ENCODE data around the gene CTIF.

CTIF gene

GRCh38 chr18:48551100-48551499 is 12.3 kb downstream of the CTIF start:
- no peak for DNase-seq (ENCODE audit: low spot score)

- no peak for DNase-seq (ENCODE audit: low spot score)
These were observed 13.3 kb downstream of the CTIF start for GRCh38 chr18:48552130-48552529.

DNA sequence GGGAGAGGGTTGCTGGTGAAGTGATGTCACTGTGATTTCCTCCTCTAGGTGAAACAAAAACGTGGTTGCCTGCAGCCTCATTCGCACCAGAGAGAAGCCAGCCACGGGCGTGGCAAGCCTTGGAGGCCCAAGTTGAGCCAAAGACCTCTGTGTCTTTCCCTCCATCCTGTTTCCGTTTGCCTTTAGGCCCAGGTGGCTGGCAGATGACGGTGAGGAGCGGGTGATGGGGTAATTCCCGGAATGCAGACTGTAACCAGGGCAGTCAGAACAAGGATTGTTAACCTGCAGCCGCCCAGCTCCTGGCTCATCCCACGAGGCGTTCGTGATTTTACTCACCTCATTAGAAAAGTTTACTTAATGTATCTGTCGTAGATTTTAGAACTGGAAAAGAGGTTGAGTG is 14.4 kb downstream of the CTIF start:
- no peak for DNase-seq (ENCODE audit: low spot score)

GRCh38 chr18:48554610-48555400 is 16.0 kb downstream of the CTIF start:
- no peak for DNase-seq (ENCODE audit: low spot score)

- no peak for DNase-seq (ENCODE audit: low spot score)
These were observed 16.7 kb downstream of the CTIF start for GRCh38 chr18:48555465-48555995.

- no peak for DNase-seq (ENCODE audit: low spot score)
These were observed 18.9 kb downstream of the CTIF start for GRCh38 chr18:48557640-48558174.

DNA sequence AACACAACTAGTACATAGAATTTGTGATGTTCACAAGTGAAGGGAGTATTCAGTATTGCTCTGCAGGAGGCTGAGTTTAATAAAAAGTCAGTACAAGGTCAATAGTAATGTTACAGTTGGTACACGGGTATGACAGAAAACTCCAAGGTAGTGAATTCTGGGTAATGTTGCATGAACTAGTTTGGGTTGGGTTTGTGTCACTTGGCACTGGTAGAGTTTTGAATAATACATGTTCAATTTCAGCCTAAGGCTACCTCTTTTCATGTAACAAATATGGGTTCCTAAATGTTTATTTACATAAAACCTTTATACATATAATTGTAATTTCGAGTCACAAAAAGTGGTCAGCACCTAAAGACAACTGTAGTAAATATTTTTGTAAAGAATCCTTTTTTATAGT is 19.4 kb downstream of the CTIF start:
- no peak for DNase-seq (ENCODE audit: low spot score)

GRCh38 chr18:48560491-48560890 is 21.7 kb downstream of the CTIF start:
- DNase-seq (ENCODE audit: low spot score) = no peak

- DNase-seq (ENCODE audit: low spot score) = no peak
These were observed 23.2 kb downstream of the CTIF start for GRCh38 chr18:48562075-48562474.

GRCh38 chr18:48563027-48563426 is 24.2 kb downstream of the CTIF start:
- no peak for DNase-seq (ENCODE audit: low spot score)

GRCh38 chr18:48564139-48564538 is 25.3 kb downstream of the CTIF start:
- no peak for DNase-seq (ENCODE audit: low spot score)

DNA sequence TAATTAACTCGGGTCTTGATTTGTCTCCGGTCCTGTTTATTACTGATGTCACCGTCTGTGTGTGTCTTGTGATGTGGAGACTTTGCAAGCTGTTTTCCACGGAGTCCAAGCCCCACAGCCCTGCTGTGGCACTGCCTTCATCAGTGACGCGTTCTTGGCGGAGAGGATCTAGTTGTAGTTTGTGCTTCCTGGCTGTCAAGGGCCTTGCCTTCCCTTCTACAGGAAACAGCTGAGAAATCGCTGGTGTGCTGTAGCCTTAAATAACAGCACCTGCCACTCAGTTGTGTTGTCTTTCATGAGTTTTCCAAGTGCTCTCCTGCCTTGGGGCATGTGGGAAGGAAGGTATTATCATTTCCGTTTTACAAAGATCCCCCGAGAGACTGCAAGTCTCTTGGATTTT is 26.3 kb downstream of the CTIF start:
- DNase-seq (ENCODE audit: low spot score) = peak; percentile 51

- DNase-seq (ENCODE audit: low spot score) = no peak
These were observed 27.8 kb downstream of the CTIF start for GRCh38 chr18:48566589-48566988.

GRCh38 chr18:48567388-48567787 is 28.6 kb downstream of the CTIF start:
- DNase-seq (ENCODE audit: low spot score) = no peak

GRCh38 chr18:48569139-48569914 is 30.5 kb downstream of the CTIF start:
- DNase-seq (ENCODE audit: low spot score) = no peak

DNA sequence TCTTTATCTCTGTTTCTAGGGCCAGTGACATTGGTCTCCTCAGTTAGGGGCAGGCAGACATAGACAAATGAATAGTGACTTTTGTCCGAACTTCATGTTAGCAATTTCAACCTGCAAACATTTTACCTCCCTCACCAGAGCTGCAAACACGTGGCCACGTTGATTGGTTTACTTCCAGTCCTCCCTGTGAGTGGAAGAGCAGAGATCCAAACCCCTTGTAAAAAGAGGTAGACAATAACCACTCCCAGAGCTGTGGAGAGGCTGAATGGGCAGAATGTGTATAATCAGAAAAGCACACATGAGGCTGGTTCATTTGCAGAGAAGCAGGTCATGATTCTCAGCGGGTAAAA is 31.1 kb downstream of the CTIF start:
- no peak for DNase-seq (ENCODE audit: low spot score)

DNA sequence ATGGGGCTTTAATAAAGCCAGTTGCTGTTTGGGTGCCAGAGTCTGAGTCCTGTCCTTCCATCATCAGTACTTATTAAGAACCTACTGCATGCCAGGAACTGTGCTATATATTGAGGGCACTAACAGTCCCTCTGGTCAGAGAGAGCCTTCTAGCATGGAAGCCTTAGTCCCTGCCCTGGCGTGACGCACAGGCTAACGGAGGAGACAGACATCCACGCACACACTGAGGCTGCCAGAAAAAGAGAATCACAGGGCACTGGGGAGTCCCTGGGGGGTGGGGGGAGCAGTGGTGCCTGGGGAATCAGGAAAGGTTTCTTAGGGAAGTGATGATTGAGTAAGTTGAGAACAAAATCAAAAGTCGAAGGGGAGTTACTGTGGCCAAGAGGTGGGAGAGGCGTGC is 31.5 kb downstream of the CTIF start:
- DNase-seq (ENCODE audit: low spot score) = no peak

GRCh38 chr18:48571639-48572384 is 33.0 kb downstream of the CTIF start:
- no peak for DNase-seq (ENCODE audit: low spot score)

DNA sequence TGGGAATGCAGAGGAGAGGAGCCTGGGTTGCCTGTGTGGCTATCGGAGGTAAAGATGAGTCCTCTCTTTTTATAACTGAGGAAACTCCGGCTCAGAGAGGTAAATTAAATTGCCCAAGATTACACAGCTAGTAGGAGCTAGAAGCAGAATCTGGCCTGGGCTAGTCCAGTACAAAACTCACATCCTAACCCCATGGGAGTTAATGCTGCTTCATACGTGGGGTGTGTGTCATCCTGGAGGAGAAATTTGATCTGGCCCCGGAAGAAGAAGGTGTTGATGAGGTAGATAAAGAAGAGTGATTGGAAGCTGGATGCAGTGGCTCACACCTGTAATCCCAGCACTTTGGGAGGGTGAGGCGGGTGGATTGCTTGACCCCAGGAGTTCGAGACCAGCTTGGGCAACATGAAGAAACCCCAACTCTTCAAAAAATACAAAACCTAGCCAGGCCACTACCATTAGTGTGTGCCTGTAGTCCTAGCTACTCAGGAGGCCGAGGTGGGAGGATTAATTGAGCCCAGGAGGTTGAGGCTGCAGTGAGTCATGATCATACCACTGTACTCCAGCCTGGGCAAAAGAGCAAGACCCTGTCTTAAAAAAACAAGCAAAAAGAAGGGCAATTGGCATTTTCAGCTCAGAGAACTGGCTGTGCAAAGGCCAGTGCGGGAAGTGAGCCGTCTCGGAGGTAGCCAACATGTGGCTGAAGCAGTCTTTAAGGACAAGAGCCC is 33.7 kb downstream of the CTIF start:
- no peak for DNase-seq (ENCODE audit: low spot score)

GRCh38 chr18:48573632-48574283 is 34.9 kb downstream of the CTIF start:
- no peak for DNase-seq (ENCODE audit: low spot score)

DNA sequence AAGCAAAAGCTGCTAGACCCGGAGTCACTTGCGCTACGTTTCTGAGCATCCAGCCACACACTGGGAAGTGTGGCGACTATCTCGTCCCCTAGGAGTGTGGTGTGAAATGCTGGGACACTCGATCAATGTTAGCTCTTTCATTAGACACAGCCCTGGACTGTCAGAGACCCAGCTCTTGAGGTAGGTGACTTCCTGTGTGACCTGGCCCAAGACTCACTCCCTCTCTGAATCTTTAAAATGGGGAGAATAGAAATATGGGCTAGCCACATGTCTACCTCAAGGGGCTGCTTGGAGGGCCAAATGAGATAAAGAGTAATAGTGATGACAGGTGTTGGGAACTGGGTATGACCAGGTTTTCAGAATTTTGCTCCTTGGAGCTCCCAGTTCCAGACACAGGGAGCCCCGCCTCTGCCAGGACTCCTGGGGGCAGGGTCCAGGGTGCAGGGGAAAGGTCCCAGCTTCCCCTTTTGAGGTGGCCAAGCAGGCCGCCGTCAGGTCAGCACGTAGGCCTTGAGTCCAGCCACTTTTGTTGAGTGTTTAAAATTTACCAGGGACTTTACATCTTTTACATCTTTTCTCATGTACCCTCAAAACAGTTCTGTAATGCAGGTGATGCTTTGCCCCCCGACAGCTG is 36.0 kb downstream of the CTIF start:
- no peak for DNase-seq (ENCODE audit: low spot score)

All from Ammon's horn (tissue), 1 donor.